Fibroblast of pulmonary artery (primary cell): ENCODE data around the gene NAT14.

ENCODE experiments used
- DNase-seq: peaks from one replicate; pipeline ENCODE4 v3.0.0-alpha.2; 2010; ENCODE audit warnings: low read depth
- H3K4me3 ChIP-seq: replicated peaks from 2 replicates; pipeline ENCODE4 v1.5.1; 2011; ENCODE audit warnings: low read depth, mild to moderate bottlenecking, control low read depth, low read length, moderate library complexity
- CTCF ChIP-seq: IDR thresholded peaks from 2 replicates; pipeline ENCODE4 v1.5.1; 2011; ENCODE audit warnings: mild to moderate bottlenecking, control low read depth, low read length, inconsistent platforms; ENCODE audit errors: missing control alignments

The NAT14 gene

DNA sequence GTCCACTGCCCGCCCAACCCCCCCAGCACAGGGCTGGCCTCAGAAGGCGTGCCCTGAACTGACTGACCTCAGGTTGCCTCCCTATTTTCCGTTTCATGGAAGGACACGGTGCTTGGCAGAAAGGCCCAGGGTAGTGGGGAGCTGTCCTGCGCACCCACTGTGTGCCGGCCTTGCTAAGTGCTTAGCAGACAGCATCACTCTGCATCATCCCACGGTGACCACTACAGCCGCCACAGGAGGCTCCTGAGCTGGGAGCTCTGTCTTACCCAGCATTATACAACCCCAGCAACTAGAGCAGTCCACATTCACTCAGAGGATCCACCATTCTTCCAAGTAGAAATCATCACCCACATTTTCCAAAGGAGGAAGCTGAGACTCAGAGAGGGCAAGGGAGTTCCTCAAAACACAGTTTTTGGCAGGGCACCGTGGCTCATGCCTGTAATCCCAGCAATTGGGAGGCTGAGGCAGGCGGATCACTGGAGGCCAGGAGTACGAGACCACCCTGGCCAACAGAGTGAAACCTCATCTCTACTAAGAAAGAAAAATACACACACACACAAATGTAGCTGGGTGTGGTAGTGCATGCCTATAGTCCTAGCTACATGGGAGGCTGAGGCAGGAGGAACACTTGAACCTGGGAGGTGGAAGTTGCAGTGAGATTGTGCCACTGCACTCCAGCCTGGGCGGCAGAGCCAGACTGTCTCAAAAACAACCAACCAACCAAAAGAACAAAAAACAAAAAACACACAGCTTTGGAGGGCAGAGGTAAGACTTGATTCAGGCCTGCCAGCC is 50.4 kb downstream of the NAT14 start:
- H3K4me3 ChIP-seq = no peak overlapping the region
- DNase-seq = no peak
- no peak for TF ChIP-seq CTCF

GRCh38 chr19:55535965-55536350 is 51.0 kb downstream of the NAT14 start:
- no peak for TF ChIP-seq CTCF
- DNase-seq = no peak
- H3K4me3 ChIP-seq = no peak overlapping the region

- DNase-seq = no peak
- TF ChIP-seq CTCF = no peak
- no peak overlapping the region for H3K4me3 ChIP-seq
Observed at GRCh38 chr19:55536366-55536765, 51.4 kb downstream of the NAT14 start.
